GM18868 (cell line): ENCODE data around the gene ESYT3.
"Not testable (repeated sequence)": the region's sequence is repeated elsewhere in the genome, so short reads cannot be mapped to it uniquely, and the experiment has no call there.

Experiments
- ATAC-seq: cut with Tn5 transposase; IDR thresholded peaks from one replicate; pipeline ENCODE4 v1.9.1; 2021; ENCODE audit warnings: mild to moderate bottlenecking, moderate library complexity; ENCODE audit not compliant: unreplicated experiment

ESYT3 gene

GRCh38 chr3:138491971-138492370 is 57.6 kb downstream of the ESYT3 start:
- ATAC-seq = no peak

- no peak for ATAC-seq
These were observed 58.7 kb downstream of the ESYT3 start for GRCh38 chr3:138492980-138493675.

GRCh38 chr3:138493804-138494606 is 59.6 kb downstream of the ESYT3 start:
- ATAC-seq = no peak

GRCh38 chr3:138494607-138494929 is 60.2 kb downstream of the ESYT3 start:
- ATAC-seq = no peak

GRCh38 chr3:138495638-138496037 is 61.2 kb downstream of the ESYT3 start:
- not testable (repeated sequence) for ATAC-seq

- ATAC-seq = no peak
These were observed 62.0 kb downstream of the ESYT3 start for GRCh38 chr3:138496436-138496835.

DNA sequence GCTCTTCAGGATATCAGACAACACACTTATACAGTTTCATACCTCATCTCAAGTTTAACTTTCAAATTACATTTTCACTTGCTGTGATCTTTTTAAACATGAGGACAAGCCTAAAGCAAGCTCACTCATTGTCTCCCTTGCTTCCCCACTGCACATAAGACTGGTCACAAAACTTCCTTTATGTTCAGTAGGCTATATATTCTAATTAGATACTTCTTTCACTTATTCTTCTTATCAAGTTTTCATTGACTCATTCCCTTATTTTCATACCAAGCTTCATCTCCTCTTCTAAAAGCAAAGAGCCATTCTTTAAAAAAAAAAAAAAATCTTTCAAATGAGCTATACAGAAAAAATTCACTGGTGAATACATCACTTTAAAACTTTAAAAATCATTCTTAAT is 62.6 kb downstream of the ESYT3 start:
- ATAC-seq = no peak

DNA sequence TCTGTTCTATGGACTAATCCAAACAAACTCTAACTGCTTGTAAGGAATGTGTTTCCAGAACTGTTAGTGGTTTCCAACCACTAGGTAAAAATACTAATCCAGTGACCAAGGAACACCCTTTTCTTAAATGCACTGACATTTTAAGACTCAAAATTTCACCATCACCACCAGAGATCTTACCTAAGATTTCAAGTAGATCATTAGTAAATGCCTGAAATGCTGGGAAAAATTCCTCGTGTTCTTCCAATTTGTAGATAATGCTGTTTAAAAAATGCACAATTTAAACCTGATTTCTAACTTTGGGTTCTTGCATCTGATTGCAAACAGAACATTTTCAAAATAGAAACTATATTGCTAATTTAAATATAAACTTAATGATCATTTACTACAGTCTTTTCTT is 63.4 kb downstream of the ESYT3 start:
- ATAC-seq = no peak

- no peak for ATAC-seq
These were observed 64.6 kb downstream of the ESYT3 start for GRCh38 chr3:138498991-138499390.

- ATAC-seq = no peak
These were observed 73.1 kb downstream of the ESYT3 start for GRCh38 chr3:138507524-138507923.

DNA sequence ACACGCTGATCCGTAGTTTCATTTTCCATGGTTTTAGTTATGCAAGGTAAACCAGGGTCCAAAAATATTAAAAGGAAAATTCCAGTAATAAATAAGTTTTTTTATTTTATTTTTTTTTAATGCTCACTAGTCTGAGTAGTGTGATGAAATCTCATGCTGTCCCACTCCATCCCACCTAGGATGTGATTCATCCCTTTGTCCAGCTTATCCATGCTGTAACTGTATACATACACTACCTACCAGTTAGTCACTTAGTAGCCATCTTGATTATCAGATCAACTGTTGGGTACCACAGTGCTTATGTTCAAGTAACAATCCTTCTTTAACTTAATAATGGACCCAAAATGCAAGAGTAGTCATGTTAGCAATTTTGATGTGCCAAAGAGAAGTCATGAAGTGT is 75.2 kb downstream of the ESYT3 start:
- ATAC-seq = no peak

- no peak for ATAC-seq
These were observed 77.5 kb downstream of the ESYT3 start for GRCh38 chr3:138511945-138512344.

DNA sequence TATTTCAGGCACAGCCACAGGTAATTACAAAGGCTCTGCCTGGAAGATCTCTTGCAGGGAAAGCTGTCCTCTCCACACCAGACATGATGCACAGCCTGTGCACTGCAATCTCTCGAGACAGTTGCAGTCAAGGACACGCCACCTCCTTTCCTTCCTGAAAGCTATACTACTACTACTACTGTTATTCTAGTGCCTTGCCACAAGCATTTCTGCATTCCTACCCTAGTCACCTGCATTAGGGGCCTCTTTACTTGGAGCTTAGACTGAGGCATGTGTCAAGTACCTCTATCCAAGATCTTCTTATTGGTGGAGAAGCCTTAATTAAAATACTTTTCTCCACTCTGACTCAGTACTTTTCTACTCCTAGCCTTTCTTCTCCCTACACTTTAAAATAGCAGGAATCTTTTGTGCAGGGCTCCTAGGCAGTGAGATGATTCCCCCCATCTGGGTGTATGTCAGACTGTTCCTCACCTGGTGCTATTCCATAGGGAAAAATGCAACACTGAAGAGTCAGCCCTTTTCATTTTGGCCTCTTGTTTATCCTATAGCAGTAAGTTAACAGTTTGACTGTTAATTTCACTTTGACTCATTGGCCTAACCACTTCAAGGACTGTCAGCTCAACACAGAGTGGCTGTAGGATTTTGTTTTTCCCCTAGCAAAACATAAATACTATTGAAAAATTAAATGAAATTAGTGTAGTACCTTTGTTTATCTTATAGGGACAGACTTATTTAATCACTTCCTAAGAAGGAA is 78.9 kb downstream of the ESYT3 start:
- ATAC-seq = peak; percentile 73

- not testable (repeated sequence) for ATAC-seq
These were observed 87.0 kb downstream of the ESYT3 start for GRCh38 chr3:138521445-138521844.
